GM21737 (cell line): ENCODE results near the gene IL1RAPL1.
"Not testable (repeated sequence)": the region's sequence is repeated elsewhere in the genome, so short reads cannot be mapped to it uniquely, and the experiment has no call there.

Experiments
- ATAC-seq: cut with Tn5 transposase; IDR thresholded peaks from one replicate; pipeline ENCODE4 v1.9.1; 2021; ENCODE audit warnings: mild to moderate bottlenecking, moderate library complexity; ENCODE audit not compliant: unreplicated experiment

The IL1RAPL1 gene

DNA sequence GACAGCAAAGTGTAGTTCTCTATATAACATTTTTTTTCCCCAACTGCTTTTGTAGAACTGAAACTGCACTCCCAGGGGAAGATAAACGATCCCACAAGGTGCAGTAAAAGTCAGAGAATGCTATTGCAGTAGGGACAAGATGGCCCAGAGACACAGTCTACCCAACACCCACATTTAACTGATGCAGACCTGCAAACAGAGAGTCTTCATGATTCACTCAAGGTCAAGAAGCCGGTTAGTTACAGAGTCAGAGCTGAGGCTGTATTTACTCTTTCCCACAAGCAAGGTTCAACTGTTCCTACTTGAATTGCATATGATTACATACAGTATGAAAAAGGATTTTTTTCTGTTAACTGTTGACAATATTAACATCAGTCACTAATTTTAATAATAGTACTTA lies 654.6 kb downstream of the IL1RAPL1 start:
- ATAC-seq: no peak

DNA sequence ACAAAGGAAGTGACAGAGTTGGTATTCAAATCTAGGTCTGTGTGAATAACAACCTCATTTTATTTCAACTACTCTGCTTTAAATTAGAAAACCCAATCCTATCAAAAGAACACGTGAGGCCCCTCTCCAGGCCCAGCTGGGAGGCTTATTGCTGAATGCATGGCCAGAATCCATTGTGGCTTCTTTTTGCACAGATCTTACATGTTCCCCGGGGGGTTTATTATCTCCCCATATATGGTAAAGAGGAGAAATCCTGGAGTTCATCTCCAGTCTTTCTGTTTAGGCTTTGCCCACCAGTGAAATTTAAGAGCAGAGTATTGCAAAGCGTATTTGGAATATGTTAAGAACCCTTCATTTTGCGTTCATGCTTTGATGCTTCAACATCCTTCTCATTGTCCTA lies 655.6 kb downstream of the IL1RAPL1 start:
- ATAC-seq: no peak

DNA sequence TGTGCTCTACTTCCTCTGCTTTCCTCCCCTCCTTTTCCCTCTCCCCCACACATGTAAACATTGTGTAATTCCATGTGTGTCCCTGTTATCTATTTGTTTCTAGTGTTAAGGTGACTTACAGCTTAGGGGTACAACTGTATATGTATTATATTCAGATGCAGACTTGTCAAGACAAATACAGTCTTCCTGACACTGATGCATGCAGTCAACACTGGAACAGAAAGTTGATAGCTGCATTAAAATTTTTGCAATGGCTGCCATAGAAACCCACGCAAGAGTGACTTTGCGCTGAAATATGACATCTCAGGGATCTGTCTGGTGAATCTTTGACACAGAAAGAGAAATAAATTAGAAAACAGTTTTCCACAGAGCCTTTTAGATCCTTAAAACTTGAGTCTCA lies 656.7 kb downstream of the IL1RAPL1 start:
- no peak for ATAC-seq

DNA sequence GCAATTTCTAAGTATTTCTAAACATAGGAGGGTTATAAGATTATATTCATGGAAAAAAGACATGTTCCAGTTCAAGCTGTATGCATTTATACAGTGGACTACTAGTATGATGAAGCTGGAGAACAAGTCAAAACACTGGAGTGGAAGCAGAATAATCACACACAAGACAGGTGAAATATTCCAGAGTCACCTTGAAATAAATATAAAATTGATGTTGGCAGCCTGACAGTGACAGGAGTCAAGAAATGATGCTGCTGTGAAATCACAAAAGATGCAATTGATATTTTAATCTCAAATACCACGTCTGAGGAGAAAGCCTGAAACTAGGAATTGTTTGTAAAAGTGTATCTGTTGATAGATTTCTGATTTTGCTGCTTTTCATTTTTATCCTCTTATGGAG lies 667.3 kb downstream of the IL1RAPL1 start:
- ATAC-seq: no peak

DNA sequence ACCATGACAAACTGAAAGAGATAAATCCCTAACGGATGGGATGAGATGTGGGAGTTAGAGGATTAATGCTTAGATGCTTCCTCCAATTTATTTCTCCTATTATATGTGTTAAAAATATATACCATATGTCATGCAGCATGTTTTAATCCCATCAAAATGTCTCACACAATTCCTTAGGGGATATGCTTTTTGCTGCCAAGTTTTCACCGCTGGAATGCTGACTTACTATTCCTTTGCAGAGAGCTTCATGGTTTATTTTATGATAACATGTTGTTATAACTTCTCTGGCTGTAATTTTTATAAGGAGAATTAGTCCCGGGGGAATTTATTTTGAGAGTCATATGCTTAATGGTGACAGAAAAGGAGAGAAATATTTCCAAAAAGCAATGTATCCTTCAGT lies 670.3 kb downstream of the IL1RAPL1 start:
- no peak for ATAC-seq

DNA sequence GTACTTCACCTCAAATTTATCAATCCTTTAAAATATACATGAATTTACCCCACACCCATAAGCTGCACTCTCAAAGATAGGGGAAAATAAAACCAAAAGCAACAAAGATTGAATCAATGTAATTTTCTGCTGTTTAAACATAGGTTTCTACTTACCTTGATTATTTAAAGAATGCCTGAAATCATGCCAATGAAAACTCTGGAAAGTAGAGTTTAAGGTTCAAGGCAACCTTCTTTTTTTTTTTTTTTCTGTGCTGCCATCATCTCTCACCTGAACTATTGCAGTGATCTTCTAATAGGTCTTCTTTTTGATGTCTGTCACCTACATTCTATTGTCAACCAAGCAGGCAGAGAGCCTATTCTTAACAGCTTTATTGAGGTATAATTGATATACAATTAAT lies 682.1 kb downstream of the IL1RAPL1 start:
- no peak for ATAC-seq

DNA sequence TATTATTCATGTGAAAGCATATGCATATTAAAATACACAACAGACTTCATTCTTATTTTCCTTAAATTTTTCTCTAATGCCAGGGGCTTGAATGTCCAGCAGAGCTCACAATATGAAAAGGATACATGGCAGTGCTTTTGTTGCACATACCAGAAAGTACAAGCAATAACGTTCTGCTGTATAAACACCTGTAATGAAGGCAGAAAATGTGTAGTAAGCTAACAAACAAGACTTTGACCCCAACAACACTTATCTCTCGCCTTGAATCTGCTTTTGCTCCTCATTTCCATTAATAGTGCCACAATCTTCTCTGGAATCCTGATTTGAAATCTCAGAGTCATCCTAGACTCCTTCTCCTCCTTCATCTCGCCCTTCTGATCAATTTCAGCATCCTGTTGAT lies 687.3 kb downstream of the IL1RAPL1 start:
- no peak for ATAC-seq

DNA sequence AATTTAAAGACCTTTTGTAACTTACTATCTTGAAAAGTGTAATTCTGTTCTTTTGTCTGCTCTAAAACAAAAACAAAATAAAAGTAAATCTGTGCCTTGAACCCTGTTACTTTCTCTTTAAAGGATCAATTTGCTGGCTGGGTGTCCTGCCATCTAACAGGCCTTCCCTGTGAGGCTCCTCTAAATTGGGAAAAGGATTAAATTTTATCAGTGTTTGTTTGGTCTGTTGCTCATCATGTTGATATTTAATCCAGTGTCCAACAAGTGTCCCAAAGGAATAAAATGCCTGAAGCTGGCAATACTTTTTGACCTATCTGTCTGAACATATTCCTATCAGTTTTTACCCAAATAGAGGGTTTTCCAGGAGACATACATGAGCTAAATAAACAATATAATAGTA lies 688.7 kb downstream of the IL1RAPL1 start:
- ATAC-seq: no peak

DNA sequence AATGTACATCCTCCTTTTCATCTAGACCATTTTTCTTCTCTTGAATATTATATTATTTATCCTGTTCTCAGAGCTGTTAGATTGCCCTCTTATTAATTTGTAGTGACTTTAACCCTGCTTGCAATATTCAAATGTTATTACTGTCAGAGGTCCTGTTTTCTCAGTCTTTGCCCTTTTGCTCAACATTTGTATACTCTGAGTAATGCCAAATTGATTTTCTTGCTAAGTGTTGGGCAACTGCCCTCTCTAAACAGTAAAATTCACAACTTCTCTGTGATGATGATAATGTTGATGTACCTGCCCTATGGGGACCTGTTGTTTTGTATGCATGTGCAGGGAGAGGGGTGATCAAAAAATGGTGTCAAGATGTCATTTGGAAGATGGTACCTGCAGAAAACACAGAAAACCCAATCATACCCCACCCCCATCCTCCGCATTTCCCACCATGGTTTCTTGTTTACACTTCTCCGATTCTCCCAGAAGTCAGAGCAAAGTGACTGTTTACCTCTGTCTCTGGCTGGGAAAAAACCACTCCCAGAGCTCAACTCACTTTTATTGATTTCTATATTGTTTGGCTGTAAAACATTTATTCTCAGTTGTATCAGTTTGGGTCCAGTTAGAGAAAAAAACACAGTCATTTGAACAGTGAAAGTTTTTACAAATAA lies 694.0 kb downstream of the IL1RAPL1 start:
- ATAC-seq: no peak

DNA sequence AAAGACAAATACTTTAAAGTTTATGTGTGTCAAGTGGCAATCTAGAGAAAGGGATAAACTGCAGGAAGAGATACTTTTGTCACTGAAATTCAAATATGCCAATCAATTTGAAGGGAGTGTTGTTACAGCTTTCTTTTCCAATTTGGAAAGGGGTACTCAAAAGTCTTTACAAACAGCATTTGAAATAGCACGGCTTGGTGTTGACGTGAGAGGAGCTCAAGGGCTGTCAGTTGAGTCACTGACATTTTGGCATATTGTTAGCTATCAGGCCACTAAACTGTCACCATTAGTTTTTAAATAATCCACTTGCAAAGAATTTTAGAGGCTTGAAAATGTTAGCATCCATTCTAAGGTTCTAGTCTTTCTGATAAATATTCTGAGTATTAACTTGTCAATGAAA lies 698.4 kb downstream of the IL1RAPL1 start:
- ATAC-seq: no peak

DNA sequence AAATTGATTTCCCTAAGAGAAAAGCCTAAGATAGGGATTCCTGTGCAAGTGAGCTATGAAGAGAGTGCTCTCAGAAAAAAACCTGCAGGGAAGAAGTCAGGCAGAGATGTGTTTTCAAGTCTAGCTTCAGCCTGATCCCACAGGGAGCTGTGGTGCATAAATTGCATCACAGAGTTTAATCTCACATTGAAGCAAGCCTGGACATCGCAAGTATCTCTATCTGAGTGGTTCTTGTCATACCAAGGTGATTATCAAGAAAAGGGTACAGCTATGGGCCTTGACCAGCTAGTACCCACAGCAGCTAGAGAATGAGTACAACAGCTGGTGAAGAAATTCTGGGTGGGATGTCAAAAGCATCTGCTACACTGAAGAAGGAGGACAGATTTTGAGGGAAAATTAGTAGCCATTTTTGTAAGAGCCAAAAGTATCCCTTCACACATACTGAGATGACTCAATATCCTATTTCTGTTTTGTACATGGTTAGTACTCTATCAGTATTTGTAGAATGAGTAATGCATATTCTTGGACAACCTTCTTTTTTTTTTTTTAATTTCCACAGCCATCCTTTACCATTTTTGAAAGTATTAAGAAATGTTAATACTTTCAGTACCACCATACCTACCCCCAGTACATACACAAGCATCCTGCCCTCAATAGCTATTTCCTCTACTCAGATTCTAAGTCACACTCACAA lies 708.9 kb downstream of the IL1RAPL1 start:
- no peak for ATAC-seq

DNA sequence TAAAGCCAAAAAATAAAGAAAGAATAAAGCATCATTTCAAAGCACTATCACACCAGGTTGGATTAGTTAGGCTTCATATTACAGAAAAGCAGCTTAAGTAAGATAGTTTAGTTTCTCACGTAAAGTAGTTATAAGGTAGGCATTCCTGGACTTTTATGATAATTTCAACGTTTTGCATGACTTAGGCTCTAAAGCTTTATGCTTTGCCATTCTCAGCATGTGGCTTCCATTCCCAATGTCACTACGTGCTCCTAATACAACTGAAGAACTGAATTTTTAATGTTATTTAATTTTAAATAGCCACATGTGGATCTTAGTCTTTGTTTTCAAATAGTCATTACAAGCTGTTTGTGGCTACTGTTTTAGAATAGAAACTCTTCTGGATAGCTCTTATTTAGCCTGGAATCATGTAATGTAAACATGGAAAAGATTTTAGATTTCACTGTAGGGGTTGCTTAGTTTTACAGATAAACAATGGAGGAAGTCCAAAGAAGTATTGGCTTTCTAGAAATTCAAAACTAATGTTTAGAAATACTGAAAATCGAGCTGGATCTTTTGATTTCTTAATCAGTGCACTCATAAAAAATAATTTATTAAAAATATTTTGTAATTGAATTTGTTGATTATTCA lies 710.0 kb downstream of the IL1RAPL1 start:
- no peak for ATAC-seq

DNA sequence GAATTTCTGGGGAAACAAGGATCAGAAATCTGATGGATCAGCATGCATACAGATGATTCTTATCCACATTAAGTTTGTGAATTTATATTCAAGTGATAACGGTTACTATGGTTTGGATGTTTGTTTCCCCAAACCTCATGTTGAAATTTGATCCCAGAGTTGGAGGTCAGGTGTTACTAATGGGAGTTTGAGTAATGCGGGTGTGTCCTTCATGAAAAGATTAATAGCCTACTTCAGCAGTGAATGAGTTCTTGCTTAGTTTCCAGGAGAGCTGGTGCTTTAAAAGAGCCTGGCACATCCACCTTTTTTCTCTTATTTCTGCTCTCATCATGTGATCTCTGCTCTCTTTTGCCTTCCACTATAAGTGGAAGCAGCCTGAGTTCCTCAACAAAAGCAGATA lies 712.4 kb downstream of the IL1RAPL1 start:
- ATAC-seq: no peak

DNA sequence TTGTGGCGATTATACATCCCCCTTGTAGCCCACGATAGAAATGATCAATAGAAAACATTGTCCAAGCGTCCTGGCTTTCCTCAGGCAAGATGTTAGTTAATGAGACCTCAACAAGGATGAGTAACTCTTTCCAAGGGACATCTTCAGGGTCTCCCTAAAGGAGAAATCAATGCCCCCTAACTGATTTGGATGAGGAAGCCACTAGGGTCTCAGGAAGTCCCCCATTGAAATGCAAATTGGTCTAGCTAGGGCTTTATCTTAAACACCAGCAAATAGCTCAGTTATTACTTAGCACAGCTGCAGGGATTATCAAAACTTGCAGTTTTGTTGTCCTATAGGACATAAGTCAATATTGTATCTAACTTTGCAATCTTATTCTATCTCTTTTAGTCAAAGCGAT lies 721.5 kb downstream of the IL1RAPL1 start:
- ATAC-seq: no peak

DNA sequence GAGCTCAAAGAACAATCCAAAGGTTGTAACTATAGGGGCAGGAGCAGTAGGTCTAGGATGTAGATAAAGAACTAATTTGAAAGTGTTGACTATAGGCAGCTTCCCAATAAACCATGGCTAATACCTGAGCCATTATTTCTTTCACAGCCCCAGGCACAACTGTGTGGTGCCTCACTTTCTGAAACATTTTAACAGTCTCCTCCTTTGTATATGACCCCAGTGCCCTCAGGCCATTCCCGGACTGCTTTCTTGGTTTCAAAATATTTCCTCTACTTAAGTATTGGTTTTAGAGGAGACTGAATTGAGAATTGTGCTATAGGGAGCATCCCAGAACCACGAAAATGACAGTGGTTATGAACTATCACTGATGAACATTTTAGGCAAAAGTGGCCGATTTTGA lies 728.7 kb downstream of the IL1RAPL1 start:
- ATAC-seq: no peak

DNA sequence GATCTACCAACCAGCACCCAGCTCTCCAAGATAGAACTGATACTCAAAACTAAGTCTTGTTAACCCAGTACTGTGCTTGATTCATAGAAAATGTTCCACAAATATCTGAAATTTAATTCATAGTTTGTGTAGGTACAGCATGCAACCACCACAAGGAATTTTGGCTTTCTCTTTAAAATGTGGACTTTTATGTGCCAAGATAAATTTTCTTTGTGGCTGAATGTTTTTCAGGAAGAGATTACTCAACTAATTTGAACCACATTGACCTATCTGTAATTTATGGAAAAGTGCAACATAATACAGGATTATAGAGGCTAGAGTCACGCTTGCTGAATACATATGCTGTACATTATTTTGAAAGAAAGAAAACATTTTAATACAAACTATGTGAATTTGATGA lies 730.8 kb downstream of the IL1RAPL1 start:
- ATAC-seq: no peak

DNA sequence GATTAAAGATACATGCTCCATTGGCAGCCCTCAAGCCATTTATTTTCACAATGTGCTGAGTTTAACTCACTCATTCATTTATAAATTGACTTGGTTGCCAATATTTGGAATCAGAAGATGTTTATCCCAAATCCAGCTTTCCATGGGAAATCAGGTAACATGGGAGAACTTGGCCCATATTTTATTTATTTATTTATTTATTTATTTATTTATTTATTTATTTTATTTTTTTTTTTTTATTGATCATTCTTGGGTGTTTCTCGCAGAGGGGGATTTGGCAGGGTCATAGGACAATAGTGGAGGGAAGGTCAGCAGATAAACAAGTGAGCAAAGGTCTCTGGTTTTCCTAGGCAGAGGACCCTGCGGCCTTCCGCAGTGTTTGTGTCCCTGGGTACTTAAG lies 745.2 kb downstream of the IL1RAPL1 start:
- ATAC-seq: not testable (repeated sequence)

DNA sequence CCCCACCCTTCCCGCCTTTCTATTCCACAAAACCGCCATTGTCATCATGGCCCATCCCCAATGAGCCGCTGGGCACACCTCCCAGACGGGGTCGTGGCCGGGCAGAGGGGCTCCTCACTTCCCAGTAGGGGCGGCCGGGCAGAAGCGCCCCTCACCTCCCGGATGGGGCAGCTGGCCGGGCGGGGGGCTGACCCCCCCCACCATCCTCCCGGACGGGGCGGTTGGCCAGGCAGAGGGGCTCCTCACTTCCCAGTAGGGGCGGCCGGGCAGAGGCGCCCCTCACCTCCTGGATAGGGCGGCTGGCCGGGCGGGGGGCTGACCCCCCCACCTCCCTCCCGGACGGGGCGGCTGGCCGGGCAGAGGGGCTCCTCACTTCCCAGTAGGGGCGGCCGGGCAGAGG lies 745.8 kb downstream of the IL1RAPL1 start:
- not testable (repeated sequence) for ATAC-seq

DNA sequence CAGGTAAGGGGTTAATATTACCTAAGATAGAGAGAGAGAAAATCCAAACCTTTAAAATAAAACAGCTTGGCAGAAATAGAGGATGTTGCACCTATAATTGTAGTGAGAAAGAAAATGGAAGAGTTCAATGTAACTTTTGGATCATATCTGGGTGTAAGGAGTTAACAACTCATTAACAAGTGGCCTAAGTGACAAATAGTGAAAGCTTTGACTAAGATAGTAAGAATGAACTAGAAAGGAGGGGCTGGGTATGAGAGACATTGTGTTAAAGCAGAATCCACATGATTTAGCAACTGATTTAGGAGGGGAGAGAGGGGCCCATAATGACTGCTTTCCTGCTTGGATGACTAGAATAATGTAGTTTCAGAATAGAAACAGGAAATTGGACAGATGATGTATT lies 761.0 kb downstream of the IL1RAPL1 start:
- no peak for ATAC-seq

DNA sequence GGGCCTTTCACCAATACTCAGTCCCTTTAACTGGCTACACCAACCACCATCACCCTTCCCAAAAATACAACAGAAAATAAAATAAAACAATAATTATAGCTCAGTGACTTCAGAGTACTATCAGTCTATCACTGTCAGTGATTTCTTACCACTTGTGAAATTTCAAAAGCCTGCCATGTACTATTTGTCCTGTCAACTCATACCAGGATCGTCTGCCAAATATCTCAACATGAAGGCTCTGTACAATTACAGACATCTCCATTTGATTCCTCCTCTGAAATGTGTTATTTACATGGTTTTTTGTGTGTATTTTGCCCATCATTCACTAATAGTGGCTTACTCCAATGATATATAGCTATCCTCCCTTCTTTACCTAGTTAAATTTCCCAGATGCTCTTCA lies 772.0 kb downstream of the IL1RAPL1 start:
- ATAC-seq: no peak

DNA sequence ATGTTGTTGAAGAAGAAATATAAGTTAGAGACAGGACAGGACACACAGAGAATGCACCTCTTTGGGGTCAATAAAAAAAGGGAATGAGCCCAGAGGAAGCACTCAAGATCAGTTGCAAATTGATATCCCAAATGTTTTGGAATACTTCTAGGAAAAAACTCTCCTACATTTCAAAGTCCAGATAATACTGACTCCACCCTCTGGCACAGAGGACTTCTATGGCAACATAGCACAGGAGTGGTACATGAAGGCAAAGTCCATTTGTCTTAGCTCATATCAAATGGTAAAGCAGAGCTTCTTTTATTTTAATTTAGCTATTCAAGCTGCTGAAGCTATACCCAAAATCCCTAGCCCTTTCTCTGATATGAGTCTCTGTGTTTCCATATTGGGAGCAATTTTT lies 787.5 kb downstream of the IL1RAPL1 start:
- ATAC-seq: not testable (repeated sequence)

DNA sequence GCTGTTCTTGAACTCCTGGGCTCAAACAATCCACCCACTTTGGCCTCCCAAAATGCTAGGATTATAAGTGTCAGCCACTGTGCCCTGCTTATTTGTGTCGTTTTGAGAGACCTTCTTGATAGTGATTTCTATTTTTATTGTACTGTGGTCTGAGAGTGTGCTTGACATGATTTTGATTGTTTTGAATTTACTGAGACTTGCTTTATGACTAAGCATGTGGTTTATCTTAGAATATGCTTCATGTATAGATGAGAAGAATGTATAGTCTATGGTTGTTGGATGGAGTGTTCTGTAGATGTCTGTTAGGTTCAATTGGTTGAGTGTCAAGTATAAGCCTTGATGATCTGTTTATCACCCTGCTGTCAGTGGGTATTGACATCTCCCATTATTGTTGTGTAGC lies 789.3 kb downstream of the IL1RAPL1 start:
- no peak for ATAC-seq
